SW 1271 (cell line): ENCODE measurements around the gene THBS2.
"Not testable (repeated sequence)": the region's sequence is repeated elsewhere in the genome, so short reads cannot be mapped to it uniquely, and the experiment has no call there.

ENCODE experiments used
- DNase-seq, 2 experiments: peaks; one replicate each; lab custom pipeline; 2025; lab: John Stamatoyannopoulos, UW

Gene THBS2

DNA sequence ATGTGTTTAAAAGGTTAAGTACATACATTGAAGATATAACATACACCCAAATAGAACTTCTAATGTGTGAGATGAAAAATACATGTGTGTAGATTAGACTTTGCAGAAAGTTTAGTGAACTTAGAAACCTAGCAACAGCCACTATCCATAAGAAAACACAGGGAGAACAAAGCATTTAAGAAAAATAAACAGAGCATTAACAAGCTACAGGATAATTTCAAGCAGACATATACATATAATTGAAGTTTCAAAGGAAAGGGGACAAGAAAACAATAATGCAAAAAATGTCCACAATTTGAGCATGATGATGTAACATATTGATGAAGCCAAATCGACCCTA lies 18.2 kb upstream of the THBS2 start:
- no peak for DNase-seq

DNA sequence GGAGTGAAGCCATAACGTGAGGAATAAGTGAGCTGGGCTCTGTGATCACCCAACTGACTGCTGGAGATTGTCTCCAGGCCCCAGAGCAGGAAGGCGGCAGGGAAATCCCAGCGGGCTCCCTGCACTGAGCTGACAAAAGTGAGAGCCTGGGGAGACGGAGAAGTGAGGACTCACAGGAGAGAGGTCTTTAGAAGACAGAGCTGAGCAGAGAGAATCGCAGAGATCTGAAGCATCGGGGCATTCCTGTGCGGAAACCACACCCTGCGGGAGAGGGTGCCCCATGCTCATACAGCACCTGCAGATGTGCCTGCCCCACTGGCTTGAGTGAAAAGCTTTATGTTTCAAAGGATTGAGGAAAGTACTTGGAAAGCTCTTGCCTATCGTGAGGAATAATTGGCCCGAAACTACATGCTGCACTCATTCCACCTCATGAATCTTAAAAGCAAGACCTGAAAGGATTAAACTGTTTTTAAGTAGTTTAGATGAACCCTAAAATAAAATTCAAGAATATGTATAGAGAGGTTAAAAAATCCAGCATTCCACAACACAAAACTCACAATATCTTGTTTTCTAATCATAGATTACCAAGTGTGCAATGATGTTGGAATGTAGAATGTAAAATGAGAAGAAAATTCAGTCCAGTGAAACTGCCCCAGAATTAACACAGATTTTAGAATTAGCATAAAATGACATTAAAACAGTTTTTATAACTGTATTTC lies 17.7 kb upstream of the THBS2 start:
- DNase-seq = no peak

DNA sequence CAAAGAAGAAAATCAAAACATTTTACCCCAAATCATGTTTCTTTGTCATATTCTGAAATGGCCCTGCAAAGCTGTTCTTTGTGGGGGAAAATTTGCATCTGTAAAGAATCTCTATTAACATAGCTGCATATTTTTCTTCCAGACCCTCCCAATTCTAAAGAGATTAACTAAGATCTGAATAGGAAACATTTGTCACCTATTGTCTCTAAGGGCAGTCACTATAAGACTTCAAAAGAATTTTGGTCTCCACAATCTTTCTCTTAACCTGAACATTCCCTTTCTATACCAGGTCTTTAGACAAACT lies 16.4 kb upstream of the THBS2 start:
- not testable (repeated sequence) for DNase-seq

DNA sequence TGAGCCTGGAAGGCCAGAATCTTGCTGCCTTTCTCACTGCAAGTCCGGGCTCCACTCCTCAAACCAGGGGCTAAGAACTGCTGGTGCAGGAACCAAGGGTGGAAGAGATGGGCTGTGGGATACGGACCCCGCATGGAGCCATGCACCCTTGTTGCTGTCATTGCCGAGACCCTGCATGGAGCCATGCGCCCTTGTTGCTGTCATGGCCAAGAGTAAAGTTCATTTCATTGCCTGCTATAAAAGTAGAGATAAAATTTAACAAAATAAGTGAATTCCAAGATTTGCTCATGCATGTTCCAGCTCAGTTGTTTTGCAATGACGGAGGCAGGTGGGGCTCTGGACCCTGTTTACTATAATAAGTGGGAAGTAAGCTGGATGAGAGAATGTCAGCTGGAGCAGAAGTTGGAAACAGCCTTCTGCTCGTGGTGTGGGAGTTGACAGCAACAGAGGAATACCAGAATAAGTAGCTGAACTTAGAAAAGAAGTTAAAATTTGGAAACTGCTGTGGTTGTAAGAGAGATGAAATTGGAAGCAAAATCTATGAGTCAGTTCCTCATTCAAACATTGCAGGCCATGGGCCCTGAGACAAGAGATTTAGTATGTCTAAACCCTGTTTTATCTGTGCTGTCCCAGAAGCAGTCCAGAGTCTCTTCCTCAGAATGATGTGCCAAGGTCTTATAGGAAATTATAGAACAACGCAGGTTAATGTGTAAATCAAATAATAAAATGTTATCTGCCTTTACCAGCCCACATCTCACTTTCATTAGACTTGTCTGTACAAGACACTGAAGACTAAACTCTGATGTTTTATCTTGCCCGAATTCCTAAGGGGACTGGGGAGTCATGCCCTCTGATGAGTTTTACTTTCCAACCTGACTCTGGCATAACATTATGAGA lies 15.8 kb upstream of the THBS2 start:
- no peak for DNase-seq

DNA sequence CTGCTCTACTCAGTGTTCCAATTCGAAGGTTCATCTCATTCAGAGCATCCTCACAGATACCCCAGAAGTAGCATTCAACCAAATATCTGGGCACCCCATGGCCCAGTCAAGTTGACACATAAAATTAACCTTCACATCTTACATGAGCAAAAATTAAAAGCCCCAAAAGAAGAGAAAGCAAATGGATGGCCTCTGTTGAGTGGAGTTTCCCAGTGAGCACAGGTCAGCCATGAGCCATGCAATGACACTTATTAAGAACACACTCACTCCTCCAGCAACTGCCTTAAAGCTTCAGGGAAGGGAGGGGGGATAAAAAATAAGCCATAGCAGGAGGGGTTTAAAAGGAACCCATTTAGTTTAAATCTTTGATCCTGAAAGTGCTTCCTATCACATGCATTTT lies 14.6 kb upstream of the THBS2 start:
- no peak for DNase-seq

DNA sequence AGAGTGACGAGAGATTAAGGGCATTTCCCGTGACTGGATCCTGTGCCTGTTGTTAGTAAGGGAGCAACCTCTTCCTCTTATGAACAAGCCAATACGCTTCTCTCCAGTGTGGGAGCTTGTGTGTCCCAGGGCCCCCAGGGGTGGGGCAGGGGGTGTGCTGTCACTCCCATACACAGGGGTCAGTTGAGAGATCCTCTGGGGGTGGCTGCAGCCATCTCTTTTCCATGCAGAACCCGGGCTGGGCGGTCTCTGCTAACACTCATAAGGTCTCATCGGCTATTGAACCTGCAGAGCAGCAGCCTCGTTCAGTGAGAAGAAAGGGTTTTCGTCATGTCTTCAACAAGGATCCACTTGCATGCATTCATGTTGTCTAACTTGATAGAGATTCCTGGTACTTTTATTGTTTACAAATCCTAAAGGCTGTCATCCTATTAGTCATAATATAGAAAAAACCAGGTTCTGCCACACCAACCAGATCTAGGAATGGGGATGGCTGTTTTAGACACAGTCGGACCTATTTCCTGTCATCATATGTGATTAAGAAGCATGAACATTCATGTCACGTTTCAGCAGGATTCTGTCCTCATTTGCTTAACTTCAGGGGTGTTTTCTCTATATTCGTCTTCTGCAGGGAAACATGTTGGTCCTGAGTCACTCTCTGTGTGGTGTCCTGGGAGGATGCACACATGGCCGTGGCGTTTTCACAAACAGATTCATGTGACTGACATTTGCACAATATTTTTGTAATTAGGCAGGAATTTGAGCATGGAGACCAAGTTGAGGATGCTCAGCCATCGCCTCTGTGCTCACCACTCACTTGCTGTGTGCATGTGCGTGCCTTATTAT lies 13.3 kb upstream of the THBS2 start:
- DNase-seq = no peak

DNA sequence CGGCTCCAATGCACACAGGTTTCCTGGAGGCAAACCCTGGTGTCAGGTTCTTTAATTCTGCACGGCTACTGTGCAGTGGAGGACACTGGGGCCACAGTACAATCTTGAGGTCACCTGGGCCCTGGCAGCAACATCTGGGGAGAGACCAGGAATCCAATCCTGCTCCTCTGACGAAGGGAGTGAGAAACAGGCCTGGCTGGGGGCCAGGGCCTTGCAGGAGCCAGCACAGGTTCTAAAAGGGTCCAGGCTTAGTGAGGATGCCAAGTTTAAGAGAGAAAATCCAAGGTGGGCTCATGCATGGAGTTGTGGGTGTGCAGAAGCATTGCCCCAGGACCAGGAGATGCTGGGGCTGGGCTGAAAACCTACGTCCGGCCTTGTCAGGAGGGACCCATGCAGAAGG lies 12.6 kb upstream of the THBS2 start:
- no peak for DNase-seq

DNA sequence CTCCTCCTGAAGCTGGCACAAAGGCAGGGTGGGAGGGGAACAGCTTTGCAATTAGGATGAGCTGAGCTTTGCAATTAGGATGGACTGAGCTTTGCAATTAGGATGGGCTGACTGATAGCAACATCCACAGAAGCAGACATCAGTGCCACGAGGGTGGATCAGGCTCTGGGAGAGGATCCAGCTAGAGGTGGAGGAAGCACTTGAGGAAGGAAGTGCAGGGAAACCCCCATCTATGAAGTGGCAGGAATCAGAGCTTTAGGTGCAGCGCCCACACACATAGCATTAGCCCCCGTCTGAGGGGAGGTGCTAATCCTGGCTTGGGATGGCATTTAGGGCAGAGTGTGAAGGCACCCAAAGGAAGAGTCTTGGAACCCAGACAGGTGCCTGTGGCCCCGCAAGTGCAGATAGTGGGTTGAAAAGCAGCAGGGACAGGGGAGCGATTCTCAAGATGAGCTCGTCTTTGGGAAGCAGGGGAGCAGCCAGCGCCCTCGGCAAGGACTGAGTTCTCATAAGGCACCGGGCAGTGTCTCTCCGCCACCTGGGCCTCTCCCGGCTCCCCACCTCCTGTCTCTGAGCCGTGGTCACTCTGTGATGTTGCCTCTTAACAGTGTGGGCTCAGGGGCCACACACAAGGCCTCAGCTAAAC lies 12.0 kb upstream of the THBS2 start:
- no peak for DNase-seq

DNA sequence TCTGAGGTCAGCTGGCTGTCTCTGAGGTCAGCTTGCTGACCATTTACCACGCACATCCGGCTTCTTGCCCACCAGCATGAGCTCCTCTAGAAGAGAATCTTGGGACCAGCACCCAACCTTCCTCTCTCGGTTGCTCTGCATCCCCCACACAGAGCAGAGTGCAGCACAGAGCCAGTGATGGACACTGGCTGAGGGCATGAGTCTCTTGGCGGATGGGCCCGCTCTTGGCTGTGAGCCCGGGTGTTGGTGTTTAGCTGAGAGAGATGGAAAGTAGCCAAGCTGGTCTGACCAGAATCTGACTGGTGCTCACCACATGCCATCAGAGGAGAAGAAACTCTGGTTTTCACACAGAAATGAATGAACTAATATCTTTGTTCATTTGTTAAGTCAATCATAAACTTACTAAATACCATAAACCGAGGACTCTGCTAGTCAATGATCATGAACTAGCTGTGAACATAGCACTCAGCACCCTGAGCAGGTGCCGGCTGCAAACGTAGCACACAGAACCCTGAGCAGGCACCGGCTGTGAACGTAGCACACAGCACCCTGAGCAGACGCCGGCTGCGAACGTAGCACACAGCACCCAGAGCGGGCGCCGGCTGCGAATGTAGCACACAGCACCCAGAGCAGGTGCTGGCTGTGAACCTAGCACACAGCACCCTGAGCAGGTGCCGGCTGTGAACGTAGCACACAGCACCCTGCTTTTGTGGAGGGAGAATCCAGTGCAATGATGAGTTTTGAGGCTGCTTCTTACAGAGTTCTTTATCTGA lies 10.4 kb upstream of the THBS2 start:
- no peak for DNase-seq

DNA sequence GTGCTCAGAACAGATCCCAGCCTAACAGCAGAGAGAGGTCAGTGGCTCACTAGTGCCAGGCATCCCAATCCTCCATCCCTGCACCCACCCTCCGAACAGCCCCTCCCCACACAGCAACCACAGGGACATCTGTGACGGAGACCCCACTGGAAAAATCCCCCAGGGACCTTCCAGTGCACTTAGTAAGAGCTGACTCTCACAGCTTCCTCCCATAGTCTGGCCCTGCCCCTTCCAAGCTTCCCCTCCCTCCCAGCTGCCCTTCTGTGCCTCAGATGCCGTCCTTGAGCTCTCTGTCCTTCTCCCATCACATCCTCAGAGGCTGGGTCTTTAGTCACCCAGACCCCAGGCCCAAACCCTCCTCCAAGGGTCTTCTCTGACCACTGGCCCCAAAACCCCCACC lies 9.7 kb upstream of the THBS2 start:
- no peak for DNase-seq

DNA sequence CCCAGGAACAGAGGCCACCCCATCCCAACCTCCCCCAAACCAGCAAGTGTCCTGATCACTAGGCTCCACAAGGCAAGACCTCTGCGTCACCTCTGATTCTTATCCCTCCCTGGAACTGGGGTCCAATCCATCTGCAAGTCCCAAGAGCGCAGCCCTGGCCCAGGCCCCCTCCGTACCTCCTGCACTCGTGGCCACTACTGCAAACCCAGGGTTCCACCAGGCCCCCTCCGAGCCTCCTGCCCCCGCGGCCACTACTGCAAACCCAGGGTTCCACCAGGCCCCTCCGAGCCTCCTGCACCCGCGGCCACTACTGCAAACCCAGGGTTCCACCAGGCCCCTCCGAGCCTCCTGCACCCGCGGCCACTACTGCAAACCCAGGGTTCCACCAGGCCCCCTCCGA lies 9.0 kb upstream of the THBS2 start:
- not testable (repeated sequence) for DNase-seq

DNA sequence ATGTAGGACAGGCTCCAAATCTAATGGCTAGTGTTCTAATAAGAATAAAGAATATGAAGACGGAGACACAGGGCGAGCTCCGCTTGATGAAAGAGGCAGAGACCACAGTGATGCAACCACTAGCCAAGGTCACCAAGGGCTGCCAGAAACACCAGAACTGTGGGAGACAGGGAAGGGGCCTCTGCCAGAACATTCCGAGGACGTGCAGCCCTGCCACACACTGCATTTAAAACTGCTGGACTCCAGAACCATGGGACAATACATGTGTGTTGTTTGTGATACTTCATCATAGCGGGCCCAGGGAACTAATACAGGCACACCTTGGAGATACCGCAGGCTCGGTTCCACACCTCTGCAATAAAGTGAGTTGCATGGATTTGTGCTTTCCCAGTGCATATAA lies 2.9 kb upstream of the THBS2 start:
- DNase-seq = no peak

DNA sequence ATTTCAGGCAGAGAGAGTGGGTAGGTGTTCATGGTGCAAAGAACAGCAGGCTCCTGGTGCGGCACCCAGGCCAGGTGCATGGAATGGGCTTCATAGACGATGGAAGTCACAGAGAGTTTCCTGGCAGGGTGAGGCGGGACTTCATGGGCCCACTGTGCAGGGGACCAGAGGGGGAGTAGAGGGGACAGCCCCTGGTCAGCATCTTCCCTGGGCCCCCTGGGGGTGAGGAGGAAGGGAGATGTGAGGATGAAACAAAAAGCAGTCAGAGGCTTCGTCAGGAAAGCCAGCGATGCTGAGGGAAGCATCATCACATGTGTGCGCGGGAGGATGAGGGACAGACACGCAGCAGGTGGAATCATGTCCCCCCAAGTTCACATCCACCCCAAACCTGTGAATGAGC lies 2.4 kb upstream of the THBS2 start:
- no peak for DNase-seq

DNA sequence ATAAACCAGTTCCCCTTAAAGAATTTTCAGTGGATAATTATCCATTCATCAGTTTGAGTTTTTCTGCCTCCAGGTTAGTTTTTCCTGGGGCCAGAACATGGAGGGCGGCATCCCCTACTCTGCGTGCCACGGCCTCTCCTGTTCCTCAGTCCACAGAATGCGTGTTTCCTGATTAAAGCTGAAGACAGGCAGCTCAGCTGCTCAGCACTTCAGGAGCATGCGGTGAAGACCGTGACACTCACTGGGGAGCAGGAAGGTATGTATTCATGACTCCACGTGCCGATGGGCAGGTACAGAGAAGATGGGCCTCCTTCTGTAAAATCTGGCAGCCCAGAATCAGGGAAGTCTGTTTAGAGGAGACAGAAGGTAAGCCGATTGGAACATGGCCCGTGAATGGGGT lies 2.0 kb upstream of the THBS2 start:
- DNase-seq = no peak

DNA sequence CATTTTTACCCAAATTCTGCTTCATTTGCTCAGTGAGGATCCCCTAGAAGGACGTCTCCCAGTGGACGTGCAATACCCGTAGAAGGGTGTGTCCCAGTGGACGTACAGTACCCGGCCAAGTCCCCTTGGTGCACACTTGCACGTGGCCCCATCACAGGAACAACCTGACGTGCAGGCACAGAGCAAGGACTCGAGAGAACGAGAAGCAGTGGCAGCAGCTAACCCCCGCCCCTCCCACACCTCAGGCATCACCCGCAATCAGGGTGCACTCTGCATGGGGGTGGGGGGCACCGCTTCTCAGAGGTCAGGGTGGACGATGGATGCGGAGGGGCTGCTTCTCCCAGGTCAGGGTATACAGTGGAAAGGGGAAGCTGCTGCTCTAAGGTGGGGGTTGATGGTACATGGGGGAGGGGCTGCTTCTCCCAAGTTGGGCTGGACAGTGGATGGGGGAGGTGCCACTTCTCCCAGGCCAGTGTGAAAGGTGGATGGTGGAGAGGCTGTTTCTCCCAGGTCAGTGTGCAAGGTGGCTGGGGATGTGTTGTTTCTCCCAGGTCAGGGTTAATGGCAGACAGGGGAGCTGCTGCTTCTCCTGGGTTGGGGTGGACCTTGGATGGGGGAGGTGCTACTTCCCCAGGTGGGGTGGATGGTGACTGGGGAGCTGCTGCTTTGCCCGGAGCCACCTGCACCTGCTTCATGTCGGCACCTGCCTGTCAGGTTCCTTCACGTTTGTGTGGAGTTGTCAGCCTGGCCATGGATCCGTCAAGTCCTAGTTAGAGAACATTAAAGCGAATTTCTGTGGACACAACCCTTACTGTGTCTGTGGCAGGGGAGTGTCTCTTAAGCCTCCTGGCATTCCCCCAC lies 1.0 kb upstream of the THBS2 start:
- DNase-seq = no peak

DNA sequence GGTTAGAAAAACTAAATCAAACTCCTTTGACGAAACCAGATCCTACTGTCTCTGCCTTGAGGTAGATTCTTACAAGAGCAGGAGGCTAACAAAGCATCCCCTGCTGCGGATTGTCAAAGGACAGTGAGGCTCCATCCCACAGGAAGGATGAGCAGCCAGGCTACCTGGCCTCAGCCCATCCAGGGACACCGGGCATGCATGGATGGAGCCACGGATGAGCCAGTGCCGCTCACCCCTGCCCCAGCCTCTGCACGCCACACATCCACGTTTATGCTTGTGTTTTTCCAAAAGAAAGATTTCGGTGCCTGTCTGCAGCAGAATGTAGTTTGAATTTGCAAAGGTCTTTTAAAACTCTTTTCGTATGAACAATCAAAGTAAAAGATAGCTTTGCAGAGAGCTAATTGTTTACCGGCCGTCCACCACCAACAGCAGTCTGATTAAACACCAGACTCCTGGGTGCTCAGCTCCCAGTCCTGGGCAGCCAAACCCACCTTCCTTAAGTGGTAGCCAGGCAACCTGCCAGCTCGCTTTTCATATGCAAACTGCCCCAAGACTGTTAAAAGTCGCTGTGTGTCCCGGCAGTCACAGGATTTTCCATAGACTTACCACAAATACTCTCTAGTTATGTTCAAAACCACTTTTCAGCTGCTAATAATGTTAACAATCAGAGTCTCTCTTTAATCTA lies 999 bp downstream of the THBS2 start:
- no peak for DNase-seq

DNA sequence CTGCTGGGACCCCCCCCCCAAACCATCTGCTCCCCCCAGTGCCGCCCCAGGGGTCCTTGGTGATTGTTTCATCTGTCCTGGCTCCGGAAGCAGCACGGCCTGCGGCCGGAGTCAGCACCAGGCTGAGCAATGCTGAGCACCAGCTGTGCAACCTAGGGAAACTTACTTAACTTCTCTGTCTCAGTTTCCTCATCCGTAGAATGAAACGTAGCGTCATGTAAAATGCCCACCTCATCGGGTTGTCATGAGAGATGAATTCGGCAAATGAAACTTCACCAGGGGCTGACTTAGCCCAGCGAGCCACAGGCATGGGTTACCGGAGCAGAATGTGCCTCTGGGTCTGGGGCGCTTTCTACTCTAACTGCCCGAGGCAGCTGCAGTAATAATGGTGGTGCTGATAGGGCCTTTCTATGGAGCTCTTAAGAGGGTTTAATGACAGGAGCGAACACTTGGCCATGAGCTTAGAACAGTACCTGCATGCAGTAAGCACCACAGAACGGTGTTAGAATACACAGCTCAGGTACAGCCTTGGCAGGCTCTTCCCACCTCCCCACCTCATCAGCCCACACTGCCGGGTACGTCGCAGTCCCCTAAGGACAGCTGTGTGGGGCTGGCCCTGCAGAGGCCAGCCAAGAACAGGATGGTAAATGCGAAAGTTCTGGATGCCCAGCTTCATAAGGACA lies 1.7 kb downstream of the THBS2 start:
- no peak for DNase-seq

DNA sequence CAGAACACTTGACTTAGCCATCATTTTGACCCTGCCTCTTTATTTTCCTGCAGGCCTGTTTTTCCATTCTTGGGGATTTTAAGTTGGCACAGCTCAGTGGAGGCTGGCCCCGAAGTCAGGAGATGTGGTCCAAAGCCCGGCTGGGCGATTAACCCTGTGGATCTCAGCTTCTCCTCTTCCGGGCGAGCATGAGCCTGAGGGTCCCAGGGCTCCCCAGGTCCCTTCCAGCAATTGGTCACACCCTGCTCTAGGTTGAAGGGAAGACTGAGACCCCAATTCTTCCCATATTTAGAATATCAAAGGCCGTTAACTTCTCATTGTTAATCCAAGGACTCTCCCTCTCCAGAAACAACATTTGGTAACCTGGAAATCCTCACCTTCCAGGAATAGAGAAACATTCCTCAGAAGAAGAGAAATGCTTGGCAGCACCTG lies 2.3 kb downstream of the THBS2 start:
- DNase-seq = no peak

DNA sequence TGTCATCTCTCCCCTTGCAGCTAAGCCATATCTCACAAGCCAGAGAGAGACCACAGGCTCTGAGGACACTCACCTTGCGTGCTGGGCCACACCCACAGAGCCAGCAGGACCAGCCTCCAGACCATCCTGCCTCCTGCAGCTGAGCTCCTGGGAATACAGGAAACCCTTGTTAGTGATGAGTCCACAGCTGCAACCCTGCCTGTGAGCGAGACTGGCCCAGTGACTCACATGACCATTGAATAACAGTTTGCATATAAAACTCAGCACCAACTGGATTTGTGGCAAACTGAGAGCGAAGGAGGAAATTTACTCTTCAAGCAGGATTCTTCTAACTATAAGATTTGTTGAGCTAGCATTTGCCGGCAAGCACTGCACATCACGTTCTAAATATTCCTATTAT lies 3.0 kb downstream of the THBS2 start:
- no peak for DNase-seq
